GM23338 (cell line): Measurements from ENCODE around the gene SLC10A3. TPM values are rescaled to one million over a fixed set of nuclear protein-coding genes. Genes with fewer than 3 reads are reported as not detected.

Experiments
- ATAC-seq: fragments of 200-7000 bp; cut with Tn5 transposase; 3 replicates; pipeline ENCODE4 v1.9.1; 2020
- DNase-seq: peaks from one replicate; pipeline ENCODE4 v3.0.0-alpha.2; 2015; ENCODE audit warnings: low spot score
- H2AFZ ChIP-seq: fragments of 200-600 bp; sonication (generic); 2 replicates; pipeline ENCODE4 v1.8.0; 2016; ENCODE audit warnings: antibody characterized with exemption, mild to moderate bottlenecking, moderate library complexity
- H3F3A ChIP-seq: fragments of 200-600 bp; sonication (generic); replicated peaks from 2 replicates; pipeline ENCODE4 v1.8.0; 2017; ENCODE audit warnings: antibody characterized with exemption, mixed run types, low read depth
- H3K27ac ChIP-seq: fragments of 200-600 bp; sonication (generic); 2 replicates; pipeline ENCODE4 v1.6.1; 2016; ENCODE audit warnings: low read depth
- H3K27me3 ChIP-seq: fragments of 200-600 bp; sonication (generic); 2 replicates; pipeline ENCODE4 v1.8.0; 2016; ENCODE audit warnings: mild to moderate bottlenecking, mixed run types, moderate library complexity; ENCODE audit not compliant: insufficient read depth
- H3K36me3 ChIP-seq: fragments of 200-600 bp; sonication (generic); 2 replicates; pipeline ENCODE4 v1.8.0; 2016; ENCODE audit warnings: mild to moderate bottlenecking; ENCODE audit not compliant: insufficient read depth
- H3K4me1 ChIP-seq: fragments of 200-600 bp; sonication (generic); 2 replicates; pipeline ENCODE4 v1.8.0; 2016; ENCODE audit warnings: mild to moderate bottlenecking, moderate library complexity; ENCODE audit not compliant: insufficient read depth
- H3K4me2 ChIP-seq: fragments of 200-600 bp; sonication (generic); 2 replicates; pipeline ENCODE4 v1.7.1; 2017; ENCODE audit warnings: mixed run types
- H3K4me3 ChIP-seq: fragments of 200-600 bp; sonication (generic); 2 replicates; pipeline ENCODE4 v1.6.1; 2016; ENCODE audit warnings: mixed run types
- H3K79me2 ChIP-seq: fragments of 200-600 bp; sonication (generic); replicated peaks from 2 replicates; pipeline ENCODE4 v1.8.0; 2017; ENCODE audit warnings: mild to moderate bottlenecking; ENCODE audit not compliant: insufficient read depth
- H3K9me2 ChIP-seq: fragments of 200-600 bp; sonication (generic); 2 replicates; pipeline ENCODE4 v1.8.0; 2017; ENCODE audit not compliant: insufficient read depth
- H4K20me1 ChIP-seq: fragments of 200-600 bp; sonication (generic); replicated peaks from 2 replicates; pipeline ENCODE4 v1.8.0; 2017; ENCODE audit warnings: mild to moderate bottlenecking; ENCODE audit not compliant: insufficient read depth
- H3K27ac Mint-ChIP-seq: 2 replicates; pipeline ENCODE4 v1.8.0; 2020; ENCODE audit warnings: inconsistent platforms, mild to moderate bottlenecking, moderate library complexity, mixed read lengths
- H3K27me3 Mint-ChIP-seq: 3 replicates; pipeline ENCODE4 v1.8.0; 2022; ENCODE audit warnings: low read depth, mild to moderate bottlenecking, moderate library complexity, mixed read lengths, inconsistent platforms; ENCODE audit not compliant: insufficient read depth, poor library complexity
- H3K36me3 Mint-ChIP-seq: 3 replicates; pipeline ENCODE4 v1.8.0; 2021; ENCODE audit warnings: low read depth, mild to moderate bottlenecking, inconsistent platforms, moderate library complexity, mixed read lengths
- H3K4me1 Mint-ChIP-seq: 3 replicates; pipeline ENCODE4 v1.8.0; 2020; ENCODE audit warnings: mild to moderate bottlenecking, inconsistent platforms, mixed read lengths
- H3K4me3 Mint-ChIP-seq: 3 replicates; pipeline ENCODE4 v1.8.0; 2021; ENCODE audit warnings: moderate library complexity, mild to moderate bottlenecking, inconsistent platforms, mixed read lengths
- H3K9me3 Mint-ChIP-seq: 3 replicates; pipeline ENCODE4 v1.8.0; 2020; ENCODE audit warnings: moderate library complexity, mild to moderate bottlenecking, inconsistent platforms, mixed read lengths
- CREB1 ChIP-seq: fragments of 250-450 bp; sonication (Bioruptor Pico); IDR thresholded peaks from 2 replicates; pipeline ENCODE4 v1.5.0; 2020; ENCODE audit warnings: low read depth, mild to moderate bottlenecking, moderate library complexity
- CTCF ChIP-seq, 2 experiments: fragments of 200-600 bp in 1 of 2; sonication (generic) in 1 of 2; conservative IDR thresholded peaks; 2 replicates each; pipeline versions ENCODE4 v1.5.1 to v1.6.1; 2016 to 2017; ENCODE audit warnings: antibody characterized with exemption in 2 of 2, low read depth in 2 of 2, mild to moderate bottlenecking in 2 of 2, moderate library complexity in 1 of 2
- ETS1 ChIP-seq: IDR thresholded peaks from 2 replicates; pipeline ENCODE4 v1.6.1; 2016; ENCODE audit warnings: antibody characterized with exemption
- EZH2 ChIP-seq: fragments of 200-600 bp; sonication (generic); IDR thresholded peaks from one replicate; pipeline ENCODE4 v1.8.0; 2017; ENCODE audit warnings: antibody characterized with exemption, mild to moderate bottlenecking, low read depth; ENCODE audit not compliant: unreplicated experiment
- EZH2phosphoT487 ChIP-seq: fragments of 200-600 bp; sonication (generic); IDR thresholded peaks from one replicate; pipeline ENCODE4 v1.8.1; 2018; ENCODE audit warnings: antibody characterized with exemption; ENCODE audit not compliant: unreplicated experiment
- JUNB ChIP-seq: IDR thresholded peaks from one replicate; pipeline ENCODE4 v1.6.1; 2016; ENCODE audit warnings: antibody characterized with exemption; ENCODE audit not compliant: unreplicated experiment
- NANOG ChIP-seq: IDR thresholded peaks from 2 replicates; pipeline ENCODE4 v1.6.1; 2016; ENCODE audit warnings: antibody characterized with exemption, borderline replicate concordance
- POLR2AphosphoS5 ChIP-seq: IDR thresholded peaks from 2 replicates; pipeline ENCODE4 v1.6.1; 2016; ENCODE audit warnings: antibody characterized with exemption, low read depth
- REST ChIP-seq: IDR thresholded peaks from one replicate; pipeline ENCODE4 v1.6.1; 2018; ENCODE audit warnings: antibody characterized with exemption; ENCODE audit not compliant: unreplicated experiment
- STAT1 ChIP-seq: IDR thresholded peaks from one replicate; pipeline ENCODE4 v1.6.1; 2016; ENCODE audit warnings: antibody characterized with exemption; ENCODE audit not compliant: unreplicated experiment
- ZNF114 ChIP-seq: fragments of 250-450 bp; sonication (Bioruptor Pico); IDR thresholded peaks from 2 replicates; pipeline ENCODE4 v1.5.0; 2020; ENCODE audit warnings: mild to moderate bottlenecking, moderate library complexity
- ZNF331 ChIP-seq: fragments of 250-450 bp; sonication (Bioruptor Pico); IDR thresholded peaks from 2 replicates; pipeline ENCODE4 v1.5.0; 2020; ENCODE audit warnings: low read depth, mild to moderate bottlenecking, moderate library complexity
- polyA plus RNA-seq: library from polyadenylated mRNA; unstranded; fragments of >200 nt; fragmentation: Nextera tagmentation; extraction: Ambion mirVana; gene quantifications from 2 replicates; pipeline ENCODE4 v1.2.1, GENCODE V29; 2016
- total RNA-seq: library from RNA; depleted of rRNA; stranded (reverse); fragments of >200 nt; shearing (Covaris generic); gene quantifications from 2 replicates; pipeline ENCODE4 v1.2.3, GENCODE V29; 2014
- TF ChIP-seq, protein P1 (sequence below): fragments of 250-450 bp; sonication (Bioruptor Pico); IDR thresholded peaks from 2 replicates; pipeline ENCODE4 v1.5.0; 2020; ENCODE audit warnings: mild to moderate bottlenecking, moderate library complexity

Gene SLC10A3
- total and polyA plus RNA-seq, 2 experiments from 2014 or later, result 7.6 to 17.6 TPM

DNA sequence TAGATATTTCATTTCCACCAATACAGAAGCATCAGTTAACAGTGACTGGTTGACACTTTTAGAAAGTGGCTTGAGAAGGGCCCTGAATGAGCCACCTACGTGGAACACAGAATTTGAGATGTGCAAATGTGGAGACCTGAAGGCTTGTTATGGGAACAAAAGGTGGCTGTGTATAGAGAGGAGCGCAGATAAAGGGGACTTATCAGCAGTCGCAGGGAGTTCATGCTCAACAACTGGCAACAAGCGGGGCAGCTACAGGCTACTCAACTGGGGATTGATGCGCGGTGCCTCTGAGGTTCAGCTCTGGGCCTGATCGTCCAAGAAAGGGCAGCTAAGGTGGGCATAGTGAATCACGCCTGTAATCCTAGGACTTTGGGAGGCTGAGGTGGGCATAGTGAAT is 29.0 kb upstream of the SLC10A3 start:
- Mint-ChIP-seq H3K27ac (no peak overlapping the region), H3K4me1 (peaks cover 14% of the 10 kb centered on the region), H3K36me3 (no peaks in the 10 kb centered on the region), H3K4me3 (no peak overlapping the region), H3K9me3 (no peaks in the 10 kb centered on the region), H3K27me3 (peaks cover 19% of the 10 kb centered on the region)
- Histone ChIP-seq H3F3A (0 out of 2 replicates have a peak, but pooled peaks cover 4% of the 10 kb centered on the region), H3K4me2 (no peak overlapping the region), H4K20me1 (no peaks in the 10 kb centered on the region), H3K79me2 (no peaks in the 10 kb centered on the region), H3K9me2 (no peaks in the 10 kb centered on the region), H3K4me1 (peaks cover 10% of the 10 kb centered on the region), H3K27ac (no peak overlapping the region), H3K36me3 (no peaks in the 10 kb centered on the region), H3K4me3 (no peak overlapping the region), H2AFZ (no peak overlapping the region), H3K27me3 (peaks cover 29% of the 10 kb centered on the region)
- DNase-seq (no peak), ATAC-seq (no peak)
- TF ChIP-seq ZNF114 (CRISPR knock-in tag) (no peak), CTCF (conservative IDR thresholded peaks at IDR 0.05; ENCODE audit: low read depth in 2 of 2) (no peak), CREB1 (CRISPR knock-in tag) (no peak), STAT1 (no peak), ETS1 (no peak), POLR2AphosphoS5 (no peak), REST (no peak), ZNF331 (no peak), JUNB (no peak), EZH2 (no peak), NANOG (no peak), EZH2phosphoT487 (no peak)
- TF ChIP-seq, protein P1, sequence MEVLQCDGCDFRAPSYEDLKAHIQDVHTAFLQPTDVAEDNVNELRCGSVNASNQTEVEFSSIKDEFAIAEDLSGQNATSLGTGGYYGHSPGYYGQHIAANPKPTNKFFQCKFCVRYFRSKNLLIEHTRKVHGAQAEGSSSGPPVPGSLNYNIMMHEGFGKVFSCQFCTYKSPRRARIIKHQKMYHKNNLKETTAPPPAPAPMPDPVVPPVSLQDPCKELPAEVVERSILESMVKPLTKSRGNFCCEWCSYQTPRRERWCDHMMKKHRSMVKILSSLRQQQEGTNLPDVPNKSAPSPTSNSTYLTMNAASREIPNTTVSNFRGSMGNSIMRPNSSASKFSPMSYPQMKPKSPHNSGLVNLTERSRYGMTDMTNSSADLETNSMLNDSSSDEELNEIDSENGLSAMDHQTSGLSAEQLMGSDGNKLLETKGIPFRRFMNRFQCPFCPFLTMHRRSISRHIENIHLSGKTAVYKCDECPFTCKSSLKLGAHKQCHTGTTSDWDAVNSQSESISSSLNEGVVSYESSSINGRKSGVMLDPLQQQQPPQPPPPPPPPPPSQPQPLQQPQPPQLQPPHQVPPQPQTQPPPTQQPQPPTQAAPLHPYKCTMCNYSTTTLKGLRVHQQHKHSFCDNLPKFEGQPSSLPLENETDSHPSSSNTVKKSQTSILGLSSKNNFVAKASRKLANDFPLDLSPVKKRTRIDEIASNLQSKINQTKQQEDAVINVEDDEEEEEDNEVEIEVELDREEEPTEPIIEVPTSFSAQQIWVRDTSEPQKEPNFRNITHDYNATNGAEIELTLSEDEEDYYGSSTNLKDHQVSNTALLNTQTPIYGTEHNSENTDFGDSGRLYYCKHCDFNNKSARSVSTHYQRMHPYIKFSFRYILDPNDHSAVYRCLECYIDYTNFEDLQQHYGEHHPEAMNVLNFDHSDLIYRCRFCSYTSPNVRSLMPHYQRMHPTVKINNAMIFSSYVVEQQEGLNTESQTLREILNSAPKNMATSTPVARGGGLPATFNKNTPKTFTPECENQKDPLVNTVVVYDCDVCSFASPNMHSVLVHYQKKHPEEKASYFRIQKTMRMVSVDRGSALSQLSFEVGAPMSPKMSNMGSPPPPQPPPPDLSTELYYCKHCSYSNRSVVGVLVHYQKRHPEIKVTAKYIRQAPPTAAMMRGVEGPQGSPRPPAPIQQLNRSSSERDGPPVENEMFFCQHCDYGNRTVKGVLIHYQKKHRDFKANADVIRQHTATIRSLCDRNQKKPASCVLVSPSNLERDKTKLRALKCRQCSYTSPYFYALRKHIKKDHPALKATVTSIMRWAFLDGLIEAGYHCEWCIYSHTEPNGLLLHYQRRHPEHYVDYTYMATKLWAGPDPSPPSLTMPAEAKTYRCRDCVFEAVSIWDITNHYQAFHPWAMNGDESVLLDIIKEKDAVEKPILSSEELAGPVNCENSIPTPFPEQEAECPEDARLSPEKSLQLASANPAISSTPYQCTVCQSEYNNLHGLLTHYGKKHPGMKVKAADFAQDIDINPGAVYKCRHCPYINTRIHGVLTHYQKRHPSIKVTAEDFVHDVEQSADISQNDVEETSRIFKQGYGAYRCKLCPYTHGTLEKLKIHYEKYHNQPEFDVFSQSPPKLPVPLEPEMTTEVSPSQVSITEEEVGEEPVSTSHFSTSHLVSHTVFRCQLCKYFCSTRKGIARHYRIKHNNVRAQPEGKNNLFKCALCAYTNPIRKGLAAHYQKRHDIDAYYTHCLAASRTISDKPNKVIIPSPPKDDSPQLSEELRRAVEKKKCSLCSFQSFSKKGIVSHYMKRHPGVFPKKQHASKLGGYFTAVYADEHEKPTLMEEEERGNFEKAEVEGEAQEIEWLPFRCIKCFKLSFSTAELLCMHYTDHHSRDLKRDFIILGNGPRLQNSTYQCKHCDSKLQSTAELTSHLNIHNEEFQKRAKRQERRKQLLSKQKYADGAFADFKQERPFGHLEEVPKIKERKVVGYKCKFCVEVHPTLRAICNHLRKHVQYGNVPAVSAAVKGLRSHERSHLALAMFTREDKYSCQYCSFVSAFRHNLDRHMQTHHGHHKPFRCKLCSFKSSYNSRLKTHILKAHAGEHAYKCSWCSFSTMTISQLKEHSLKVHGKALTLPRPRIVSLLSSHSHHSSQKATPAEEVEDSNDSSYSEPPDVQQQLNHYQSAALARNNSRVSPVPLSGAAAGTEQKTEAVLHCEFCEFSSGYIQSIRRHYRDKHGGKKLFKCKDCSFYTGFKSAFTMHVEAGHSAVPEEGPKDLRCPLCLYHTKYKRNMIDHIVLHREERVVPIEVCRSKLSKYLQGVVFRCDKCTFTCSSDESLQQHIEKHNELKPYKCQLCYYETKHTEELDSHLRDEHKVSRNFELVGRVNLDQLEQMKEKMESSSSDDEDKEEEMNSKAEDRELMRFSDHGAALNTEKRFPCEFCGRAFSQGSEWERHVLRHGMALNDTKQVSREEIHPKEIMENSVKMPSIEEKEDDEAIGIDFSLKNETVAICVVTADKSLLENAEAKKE (CRISPR knock-in tag), result no peak
